Stimulated activated CD8-positive, alpha-beta memory T cell treated with anti-CD3 and anti-CD28 coated beads, Interleukin-4, amount 100 ng/mL, for 4 hours (primary cell): ENCODE results near the gene RAB3A.
"Not testable (repeated sequence)": the region's sequence is repeated elsewhere in the genome, so short reads cannot be mapped to it uniquely, and the experiment has no call there.

Source experiments
- DNase-seq, 2 donors: peaks; one replicate each; pipeline ENCODE4 v3.0.0-alpha.2; 2020; ENCODE audit warnings: low read depth in 2 of 2, low spot score in 1 of 2

RAB3A gene

GRCh38 chr19:18224525-18225354, 20.9 kb upstream of the RAB3A start:
- peak; percentile 32 to 61 for DNase-seq

- no peak for DNase-seq
Observed at GRCh38 chr19:18223860-18224524, 20.1 kb upstream of the RAB3A start.

- DNase-seq, result no peak
Observed at GRCh38 chr19:18221815-18222725, 18.2 kb upstream of the RAB3A start.

- no peak for DNase-seq
Observed at GRCh38 chr19:18220632-18221275, 16.9 kb upstream of the RAB3A start.

- DNase-seq, result no peak
Observed at GRCh38 chr19:18219911-18220631, 16.2 kb upstream of the RAB3A start.

- DNase-seq, result no peak
Observed at GRCh38 chr19:18218600-18218999, 14.8 kb upstream of the RAB3A start.

- no peak for DNase-seq
Observed at GRCh38 chr19:18218159-18218558, 14.3 kb upstream of the RAB3A start.

GRCh38 chr19:18216789-18217188, 12.9 kb upstream of the RAB3A start:
- DNase-seq, result no peak

- DNase-seq, result no peak
Observed at GRCh38 chr19:18214779-18215433, 11.1 kb upstream of the RAB3A start.

GRCh38 chr19:18211683-18212082, 7.8 kb upstream of the RAB3A start:
- no peak for DNase-seq

- not testable (repeated sequence) for DNase-seq
Observed at GRCh38 chr19:18209912-18210311, 6.1 kb upstream of the RAB3A start.

GRCh38 chr19:18208098-18208951, 4.5 kb upstream of the RAB3A start:
- no peak for DNase-seq

GRCh38 chr19:18206018-18206417, 2.2 kb upstream of the RAB3A start:
- no peak for DNase-seq

- no peak for DNase-seq
Observed at GRCh38 chr19:18205200-18205892, 1.5 kb upstream of the RAB3A start.

- DNase-seq, result no peak
Observed at GRCh38 chr19:18204394-18205199, 755 bp upstream of the RAB3A start.

- no peak for DNase-seq
Observed at GRCh38 chr19:18203408-18203862, 407 bp downstream of the RAB3A start.

GRCh38 chr19:18202778-18203407, 949 bp downstream of the RAB3A start:
- no peak for DNase-seq
